IPS-20b (cell line): ENCODE data around the gene JAM2.

Experiments
- H3K27ac ChIP-seq: one replicate; pipeline ENCODE4 v1.5.1; 2013; ENCODE audit warnings: low read length
- H3K27me3 ChIP-seq: 2 replicates; pipeline ENCODE4 v1.6.1; 2013; ENCODE audit warnings: mild to moderate bottlenecking, low read length, inconsistent platforms; ENCODE audit not compliant: insufficient read depth
- H3K36me3 ChIP-seq: 2 replicates; pipeline ENCODE4 v1.6.1; 2013; ENCODE audit warnings: low read depth, mild to moderate bottlenecking, inconsistent platforms, low read length, moderate library complexity; ENCODE audit not compliant: insufficient read depth
- H3K4me1 ChIP-seq: 2 replicates; pipeline ENCODE4 v1.6.1; 2013; ENCODE audit warnings: mild to moderate bottlenecking, control low read depth, inconsistent platforms, low read length, moderate library complexity; ENCODE audit not compliant: insufficient read depth
- H3K4me3 ChIP-seq: 2 replicates; pipeline ENCODE4 v1.5.1; 2013; ENCODE audit warnings: mild to moderate bottlenecking, low read length, inconsistent platforms
- H3K9ac ChIP-seq: 2 replicates; pipeline ENCODE4 v1.6.1; 2013; ENCODE audit warnings: low read depth, mild to moderate bottlenecking, inconsistent platforms, low read length, moderate library complexity
- H3K9me3 ChIP-seq: 2 replicates; pipeline ENCODE4 v1.6.1; 2013; ENCODE audit warnings: mild to moderate bottlenecking, low read depth, low read length, inconsistent platforms; ENCODE audit not compliant: insufficient read depth

The JAM2 gene

DNA sequence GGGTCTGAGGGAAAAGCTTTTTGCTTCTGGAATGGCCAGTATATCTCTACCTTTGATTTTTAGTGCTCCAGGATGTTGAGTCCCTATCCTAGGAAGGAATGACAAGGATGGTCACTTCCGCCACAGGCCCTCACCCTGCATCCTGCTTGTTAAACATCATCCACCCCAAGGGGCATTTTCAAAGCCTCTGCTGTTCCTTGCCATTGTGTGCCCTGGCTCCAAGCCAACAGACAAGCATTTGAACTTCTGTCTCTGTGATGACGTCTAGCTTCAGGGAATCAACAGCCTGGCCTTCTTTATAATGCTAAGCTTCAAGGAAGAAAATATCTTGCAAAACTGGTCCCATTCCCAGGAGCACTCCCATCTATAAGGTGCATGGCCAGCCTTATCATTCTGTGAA, 12.3 kb upstream of the JAM2 start:
- Histone ChIP-seq H3K27me3 (0 out of 2 replicates have a peak, but pooled peaks cover 3% of the 10 kb centered on the region), H3K27ac (no peak overlapping the region), H3K4me3 (no peak overlapping the region), H3K36me3 (no peaks in the 10 kb centered on the region), H3K9me3 (no peaks in the 10 kb centered on the region), H3K4me1 (no peaks in the 10 kb centered on the region), H3K9ac (no peak overlapping the region)

DNA sequence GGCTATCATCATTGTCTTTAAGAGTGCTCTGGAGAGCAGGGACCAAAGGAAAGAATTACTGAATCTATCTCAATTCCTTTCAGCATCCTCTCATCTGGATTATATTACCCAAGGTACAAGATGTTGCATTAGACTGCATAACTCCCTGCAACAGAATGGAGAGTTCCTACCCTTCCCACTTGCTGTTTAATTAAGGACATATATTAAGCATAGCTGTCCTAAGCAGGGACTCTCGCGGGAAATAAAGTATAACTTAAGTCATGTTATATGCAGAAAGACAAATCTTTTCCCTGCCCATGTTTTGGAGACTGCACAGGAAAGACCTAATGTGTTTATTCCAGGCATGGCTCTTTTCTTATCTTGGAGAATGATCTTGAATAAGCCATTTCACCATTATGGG, 6.8 kb upstream of the JAM2 start:
- H3K9ac ChIP-seq: no peak overlapping the region
- no peaks in the 10 kb centered on the region for H3K36me3 ChIP-seq
- H3K27ac ChIP-seq: no peak overlapping the region
- H3K4me3 ChIP-seq: no peak overlapping the region
- 0 out of 2 replicates have a peak, but pooled peaks cover 3% of the 10 kb centered on the region for H3K27me3 ChIP-seq
- H3K4me1 ChIP-seq: no peaks in the 10 kb centered on the region
- no peaks in the 10 kb centered on the region for H3K9me3 ChIP-seq

GRCh38 chr21:25635310-25635709, 3.7 kb upstream of the JAM2 start:
- no peak overlapping the region for H3K27ac ChIP-seq
- H3K9ac ChIP-seq: no peak overlapping the region
- H3K27me3 ChIP-seq: peaks cover 25% of the 10 kb centered on the region
- H3K4me3 ChIP-seq: no peak overlapping the region
- H3K9me3 ChIP-seq: no peaks in the 10 kb centered on the region
- H3K36me3 ChIP-seq: no peaks in the 10 kb centered on the region
- H3K4me1 ChIP-seq: peaks cover 11% of the 10 kb centered on the region; the same call in 1 of the 2 replicates

GRCh38 chr21:25636727-25637126, 2.3 kb upstream of the JAM2 start:
- Histone ChIP-seq H3K27me3 (peaks cover 38% of the 10 kb centered on the region), H3K4me1 (peaks cover 17% of the 10 kb centered on the region; the same call in 1 of the 2 replicates), H3K4me3 (no peak overlapping the region), H3K9ac (no peak overlapping the region), H3K36me3 (no peaks in the 10 kb centered on the region), H3K27ac (no peak overlapping the region), H3K9me3 (no peaks in the 10 kb centered on the region)

DNA sequence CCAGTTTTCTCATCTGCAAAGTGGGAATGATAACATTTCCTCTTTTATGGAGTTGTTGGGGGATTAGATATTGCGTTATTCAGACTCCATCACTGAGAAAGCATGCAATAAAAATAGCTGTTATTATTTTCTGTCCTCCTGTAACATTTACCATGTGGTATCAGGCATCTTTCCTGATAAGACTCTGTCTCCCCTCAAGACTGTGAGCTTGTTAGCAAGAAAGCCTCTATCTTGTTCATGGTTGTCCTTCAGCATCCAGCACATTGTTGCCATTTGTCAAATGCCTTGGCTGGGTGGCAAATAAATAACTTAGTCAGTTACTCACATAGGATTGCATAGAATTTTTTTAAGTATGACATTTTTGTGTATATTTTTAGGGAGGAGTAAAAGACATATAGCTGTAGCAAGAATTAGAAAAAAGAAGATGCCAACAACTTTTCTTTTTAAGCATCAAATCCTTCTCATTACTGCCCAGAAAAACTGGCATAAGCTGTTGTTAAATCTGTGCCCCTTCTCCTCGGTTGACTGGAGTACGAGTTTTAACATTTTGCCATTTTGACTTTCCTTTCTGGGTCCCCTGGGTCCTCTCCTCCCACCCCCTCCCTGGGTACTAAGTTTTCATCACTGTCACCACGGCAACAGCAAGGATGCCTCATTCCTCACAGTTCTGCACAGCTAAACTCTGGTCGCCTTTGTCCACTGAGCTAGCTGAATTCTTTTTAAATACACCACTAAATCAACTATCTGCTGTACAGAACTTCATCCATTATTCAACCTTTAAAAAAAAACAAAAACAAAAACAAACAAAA, 1.0 kb upstream of the JAM2 start:
- H3K36me3 ChIP-seq: no peaks in the 10 kb centered on the region
- H3K4me3 ChIP-seq: peak overlapping the region; percentile 85
- peak overlapping the region; percentile 79; the same call in 1 of the 2 replicates for H3K9ac ChIP-seq
- H3K27ac ChIP-seq: no peak overlapping the region
- peaks cover 17% of the 10 kb centered on the region; the same call in 1 of the 2 replicates for H3K4me1 ChIP-seq
- no peaks in the 10 kb centered on the region for H3K9me3 ChIP-seq
- peaks cover 40% of the 10 kb centered on the region for H3K27me3 ChIP-seq

- Histone ChIP-seq H3K27ac (no peak overlapping the region), H3K36me3 (no peaks in the 10 kb centered on the region), H3K9me3 (no peaks in the 10 kb centered on the region), H3K4me1 (peaks cover 17% of the 10 kb centered on the region; the same call in 1 of the 2 replicates), H3K4me3 (peak overlapping the region; percentile 85), H3K9ac (peak overlapping the region; percentile 79; the same call in 1 of the 2 replicates), H3K27me3 (peaks cover 40% of the 10 kb centered on the region)
Observed at GRCh38 chr21:25639551-25640201, 618 bp downstream of the JAM2 start.

GRCh38 chr21:25640202-25640942, 1.3 kb downstream of the JAM2 start:
- peak overlapping the region; percentile 79; the same call in 1 of the 2 replicates for H3K9ac ChIP-seq
- H3K27ac ChIP-seq: no peak overlapping the region
- peaks cover 40% of the 10 kb centered on the region for H3K27me3 ChIP-seq
- no peaks in the 10 kb centered on the region for H3K36me3 ChIP-seq
- H3K9me3 ChIP-seq: no peaks in the 10 kb centered on the region
- H3K4me1 ChIP-seq: peaks cover 17% of the 10 kb centered on the region; the same call in 1 of the 2 replicates
- H3K4me3 ChIP-seq: peak overlapping the region; percentile 85

- Histone ChIP-seq H3K4me1 (peaks cover 17% of the 10 kb centered on the region; the same call in 1 of the 2 replicates), H3K36me3 (no peaks in the 10 kb centered on the region), H3K4me3 (peak overlapping the region; percentile 85; the same call in 1 of the 2 replicates), H3K9ac (peak overlapping the region; percentile 79; the same call in 1 of the 2 replicates), H3K27ac (no peak overlapping the region), H3K27me3 (peaks cover 40% of the 10 kb centered on the region), H3K9me3 (no peaks in the 10 kb centered on the region)
Observed at GRCh38 chr21:25640943-25641292, 1.9 kb downstream of the JAM2 start.

- H3K4me1 ChIP-seq: peaks cover 11% of the 10 kb centered on the region; the same call in 1 of the 2 replicates
- H3K36me3 ChIP-seq: no peaks in the 10 kb centered on the region
- H3K27ac ChIP-seq: no peak overlapping the region
- H3K9me3 ChIP-seq: no peaks in the 10 kb centered on the region
- no peak overlapping the region for H3K4me3 ChIP-seq
- no peak overlapping the region for H3K9ac ChIP-seq
- peaks cover 28% of the 10 kb centered on the region for H3K27me3 ChIP-seq
Observed at GRCh38 chr21:25643486-25643885, 4.4 kb downstream of the JAM2 start.

GRCh38 chr21:25646474-25646873, 7.4 kb downstream of the JAM2 start:
- Histone ChIP-seq H3K36me3 (no peaks in the 10 kb centered on the region), H3K4me1 (no peaks in the 10 kb centered on the region; the same call in 1 of the 2 replicates), H3K4me3 (no peak overlapping the region), H3K9ac (no peak overlapping the region), H3K9me3 (no peaks in the 10 kb centered on the region), H3K27me3 (peaks cover 4% of the 10 kb centered on the region; the same call in 1 of the 2 replicates), H3K27ac (no peak overlapping the region)

- H3K9ac ChIP-seq: no peak overlapping the region
- H3K9me3 ChIP-seq: no peaks in the 10 kb centered on the region
- no peaks in the 10 kb centered on the region for H3K27me3 ChIP-seq
- no peak overlapping the region for H3K27ac ChIP-seq
- H3K4me1 ChIP-seq: no peaks in the 10 kb centered on the region; the same call in 1 of the 2 replicates
- no peak overlapping the region for H3K4me3 ChIP-seq
- no peaks in the 10 kb centered on the region for H3K36me3 ChIP-seq
Observed at GRCh38 chr21:25647647-25648046, 8.6 kb downstream of the JAM2 start.
